Measurements from ENCODE around the gene GNAI2.
A peak's percentile ranks its signal among the peaks of the same experiment; 100 is the strongest.
"Not testable (repeated sequence)": the region's sequence is repeated elsewhere in the genome, so short reads cannot be mapped to it uniquely, and the experiment has no call there.

The GNAI2 gene

GRCh38 chr3:50260027-50260941, 24.3 kb downstream of the GNAI2 start:
- Mint-ChIP-seq H3K27ac (no peak overlapping the region), H3K9me3 (no peaks in the 10 kb centered on the region), H3K4me1 (peaks cover 4% of the 10 kb centered on the region), H3K27me3 (no peaks in the 10 kb centered on the region), H3K36me3 (peaks cover 2% of the 10 kb centered on the region), H3K4me3 (peak overlapping the region; percentile 73)

GRCh38 chr3:50260942-50261441, 25.0 kb downstream of the GNAI2 start:
- peaks cover 3% of the 10 kb centered on the region for H3K27me3 Mint-ChIP-seq
- H3K4me3 Mint-ChIP-seq = no peak overlapping the region
- H3K36me3 Mint-ChIP-seq = peaks cover 2% of the 10 kb centered on the region
- no peaks in the 10 kb centered on the region for H3K9me3 Mint-ChIP-seq
- H3K4me1 Mint-ChIP-seq = peaks cover 4% of the 10 kb centered on the region
- no peak overlapping the region for H3K27ac Mint-ChIP-seq

GRCh38 chr3:50261505-50261904, 25.5 kb downstream of the GNAI2 start:
- Mint-ChIP-seq H3K4me3 (no peak overlapping the region), H3K36me3 (peaks cover 2% of the 10 kb centered on the region), H3K27ac (no peak overlapping the region), H3K9me3 (no peaks in the 10 kb centered on the region), H3K4me1 (peaks cover 4% of the 10 kb centered on the region), H3K27me3 (peaks cover 3% of the 10 kb centered on the region)

GRCh38 chr3:50262200-50262599, 26.2 kb downstream of the GNAI2 start:
- H3K4me3 Mint-ChIP-seq, H3K27ac Mint-ChIP-seq, H3K9me3 Mint-ChIP-seq, H3K4me1 Mint-ChIP-seq, H3K36me3 Mint-ChIP-seq, H3K27me3 Mint-ChIP-seq: not testable (repeated sequence)

- no peaks in the 10 kb centered on the region for H3K9me3 Mint-ChIP-seq
- H3K27ac Mint-ChIP-seq = no peak overlapping the region
- peaks cover 3% of the 10 kb centered on the region for H3K27me3 Mint-ChIP-seq
- no peak overlapping the region for H3K4me3 Mint-ChIP-seq
- H3K4me1 Mint-ChIP-seq = peaks cover 4% of the 10 kb centered on the region
- no peaks in the 10 kb centered on the region for H3K36me3 Mint-ChIP-seq
Measured at GRCh38 chr3:50262778-50263177, 26.8 kb downstream of the GNAI2 start.

GRCh38 chr3:50263478-50264382, 27.7 kb downstream of the GNAI2 start:
- Mint-ChIP-seq H3K4me3 (no peak overlapping the region), H3K36me3 (no peaks in the 10 kb centered on the region), H3K9me3 (no peaks in the 10 kb centered on the region), H3K27me3 (peaks cover 3% of the 10 kb centered on the region), H3K4me1 (peaks cover 4% of the 10 kb centered on the region), H3K27ac (no peak overlapping the region)

- Mint-ChIP-seq H3K4me1 (peaks cover 4% of the 10 kb centered on the region), H3K27me3 (peaks cover 3% of the 10 kb centered on the region), H3K4me3 (no peak overlapping the region), H3K9me3 (no peaks in the 10 kb centered on the region), H3K27ac (no peak overlapping the region), H3K36me3 (no peaks in the 10 kb centered on the region)
Measured at GRCh38 chr3:50264383-50264963, 28.5 kb downstream of the GNAI2 start.

GRCh38 chr3:50264964-50265485, 29.0 kb downstream of the GNAI2 start:
- Mint-ChIP-seq H3K4me1 (no peaks in the 10 kb centered on the region), H3K27me3 (peaks cover 3% of the 10 kb centered on the region), H3K9me3 (no peaks in the 10 kb centered on the region), H3K36me3 (no peaks in the 10 kb centered on the region), H3K4me3 (no peak overlapping the region), H3K27ac (no peak overlapping the region)

GRCh38 chr3:50265571-50265970, 29.6 kb downstream of the GNAI2 start:
- peaks cover 3% of the 10 kb centered on the region for H3K27me3 Mint-ChIP-seq
- no peaks in the 10 kb centered on the region for H3K36me3 Mint-ChIP-seq

GRCh38 chr3:50266017-50266416, 30.0 kb downstream of the GNAI2 start:
- Mint-ChIP-seq H3K9me3 (no peaks in the 10 kb centered on the region), H3K4me1 (no peaks in the 10 kb centered on the region), H3K4me3 (no peak overlapping the region), H3K27me3 (peaks cover 3% of the 10 kb centered on the region), H3K36me3 (no peaks in the 10 kb centered on the region), H3K27ac (no peak overlapping the region)

More at GRCh38 chr3:50265571-50265970, 29.6 kb downstream of the GNAI2 start:
- Mint-ChIP-seq H3K27ac (no peak overlapping the region), H3K4me1 (no peaks in the 10 kb centered on the region), H3K4me3 (no peak overlapping the region), H3K9me3 (no peaks in the 10 kb centered on the region)

GRCh38 chr3:50266836-50267235, 30.8 kb downstream of the GNAI2 start:
- H3K4me3 Mint-ChIP-seq = no peak overlapping the region
- H3K36me3 Mint-ChIP-seq = no peaks in the 10 kb centered on the region
- no peaks in the 10 kb centered on the region for H3K9me3 Mint-ChIP-seq
- H3K4me1 Mint-ChIP-seq = no peaks in the 10 kb centered on the region
- no peak overlapping the region for H3K27ac Mint-ChIP-seq
- H3K27me3 Mint-ChIP-seq = peaks cover 3% of the 10 kb centered on the region

GRCh38 chr3:50267280-50267913, 31.4 kb downstream of the GNAI2 start:
- H3K4me1 Mint-ChIP-seq = no peaks in the 10 kb centered on the region
- H3K36me3 Mint-ChIP-seq = no peaks in the 10 kb centered on the region
- H3K27ac Mint-ChIP-seq = no peak overlapping the region
- H3K27me3 Mint-ChIP-seq = peaks cover 3% of the 10 kb centered on the region
- H3K4me3 Mint-ChIP-seq = no peak overlapping the region
- no peaks in the 10 kb centered on the region for H3K9me3 Mint-ChIP-seq

- Mint-ChIP-seq H3K4me3 (no peak overlapping the region), H3K27me3 (peaks cover 7% of the 10 kb centered on the region), H3K4me1 (peaks cover 5% of the 10 kb centered on the region), H3K9me3 (no peaks in the 10 kb centered on the region), H3K27ac (no peak overlapping the region), H3K36me3 (no peaks in the 10 kb centered on the region)
Measured at GRCh38 chr3:50268276-50268675, 32.3 kb downstream of the GNAI2 start.

GRCh38 chr3:50268703-50269451, 32.9 kb downstream of the GNAI2 start, which contains the start of gene SEMA3B:
SEMA3B (plus strand) TSS chr3:50269147; CDS start chr3:50269241, 94 bp downstream.
- H3K4me3 Mint-ChIP-seq = no peak within 1 kb of the TSS
- H3K36me3 Mint-ChIP-seq = no peaks in the 10 kb centered on the region
- H3K9me3 Mint-ChIP-seq = no peaks in the 10 kb centered on the region
- H3K27me3 Mint-ChIP-seq = peaks cover 7% of the 10 kb centered on the region
- no peak within 1 kb of the TSS for H3K27ac Mint-ChIP-seq
- H3K4me1 Mint-ChIP-seq = peaks cover 5% of the 10 kb centered on the region
